GM18867 (cell line): ENCODE results near the gene SMYD3.
"Not testable (repeated sequence)": the region's sequence is repeated elsewhere in the genome, so short reads cannot be mapped to it uniquely, and the experiment has no call there.

Experiments
- ATAC-seq: cut with Tn5 transposase; IDR thresholded peaks from one replicate; pipeline ENCODE4 v1.9.1; 2021; ENCODE audit warnings: mild to moderate bottlenecking, moderate library complexity; ENCODE audit not compliant: unreplicated experiment

Gene SMYD3

DNA sequence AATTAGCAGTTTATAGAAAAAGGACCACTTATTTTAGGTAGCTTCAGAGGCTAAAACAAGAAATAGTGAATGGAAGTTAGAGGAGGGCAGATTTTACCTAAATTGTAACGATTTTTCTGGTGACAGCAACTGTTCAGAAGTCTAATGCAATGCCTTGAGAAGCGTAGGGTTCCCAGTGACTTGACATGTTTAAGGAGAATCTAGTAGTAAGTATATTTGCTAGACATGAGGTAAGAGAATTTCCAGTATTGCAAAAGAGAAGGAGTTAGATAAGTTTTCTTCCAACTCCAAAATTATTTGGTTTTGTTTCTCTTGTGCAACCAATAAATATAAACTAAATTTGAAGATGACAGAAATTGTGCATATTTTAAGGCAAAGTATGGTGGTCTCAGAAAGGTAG is 140.0 kb downstream of the SMYD3 start:
- no peak for ATAC-seq

DNA sequence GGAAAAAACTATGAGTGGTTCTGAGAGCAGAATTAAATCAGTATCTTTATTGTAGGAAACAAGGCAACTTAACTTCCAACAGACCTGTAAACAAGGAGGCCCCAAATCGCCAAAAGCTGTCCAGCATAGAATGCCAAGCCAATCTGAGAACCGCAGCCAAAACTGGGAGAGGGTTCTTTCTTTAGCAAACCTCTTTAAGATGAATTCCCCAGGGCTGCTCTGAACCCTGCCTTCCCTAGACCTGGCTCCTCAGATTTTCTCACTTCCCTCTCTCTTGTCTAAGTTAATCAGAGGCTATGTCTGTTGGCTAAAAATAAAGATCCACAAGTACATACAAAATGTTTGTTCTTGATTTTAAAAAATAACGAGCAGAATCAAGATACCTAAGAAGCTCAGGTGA is 141.4 kb downstream of the SMYD3 start:
- ATAC-seq = no peak

DNA sequence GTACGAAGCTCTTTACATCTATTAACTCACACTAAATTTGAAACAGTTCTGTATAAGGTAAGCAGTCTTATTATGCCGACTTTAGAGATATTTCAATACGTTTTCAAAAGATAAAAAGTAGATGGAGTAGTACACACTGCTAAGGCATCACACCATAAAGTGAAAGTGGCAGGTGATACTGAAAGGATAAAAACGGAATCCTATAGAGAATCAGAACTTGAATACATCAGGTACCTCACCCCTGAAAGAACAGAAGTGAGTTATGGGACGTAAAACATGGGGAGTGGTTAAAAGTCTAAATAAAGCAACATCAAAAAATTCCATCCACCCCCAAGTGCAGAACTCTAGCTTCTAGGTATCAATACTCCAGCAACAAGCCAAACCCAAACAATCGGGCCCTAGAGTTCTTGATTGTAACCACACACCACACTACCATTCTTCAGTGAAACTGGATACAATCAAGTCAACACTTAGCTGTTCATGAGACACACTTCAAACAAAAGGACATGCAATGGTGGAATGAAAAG is 142.6 kb downstream of the SMYD3 start:
- ATAC-seq = peak; percentile 65

DNA sequence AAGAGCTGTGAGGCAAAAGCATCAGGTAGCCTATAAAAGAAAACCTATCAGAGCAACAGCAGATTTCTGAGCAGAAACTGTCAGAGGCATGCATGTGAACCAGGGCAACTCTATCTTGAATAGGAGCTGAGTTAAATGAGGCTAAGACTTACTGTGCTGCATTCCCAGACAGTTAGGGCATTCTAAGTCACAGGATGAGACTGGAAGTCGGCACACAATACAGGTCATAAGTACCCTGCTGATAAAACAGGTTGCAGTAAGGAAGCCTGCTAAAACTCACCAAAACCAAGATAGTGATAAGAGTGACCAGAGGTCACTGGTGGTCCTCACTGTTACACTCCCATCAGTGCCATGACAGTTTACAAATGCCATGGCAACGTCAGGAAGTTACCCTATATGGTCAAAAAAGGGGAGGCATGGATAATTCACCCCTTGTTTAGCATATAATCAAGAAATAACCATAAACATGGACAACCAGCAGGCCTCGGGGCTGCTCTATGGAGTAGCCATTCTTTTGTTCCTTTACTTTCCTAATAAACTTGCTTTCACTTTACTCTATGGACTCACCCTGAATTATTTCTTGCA is 150.0 kb downstream of the SMYD3 start:
- ATAC-seq = not testable (repeated sequence)

DNA sequence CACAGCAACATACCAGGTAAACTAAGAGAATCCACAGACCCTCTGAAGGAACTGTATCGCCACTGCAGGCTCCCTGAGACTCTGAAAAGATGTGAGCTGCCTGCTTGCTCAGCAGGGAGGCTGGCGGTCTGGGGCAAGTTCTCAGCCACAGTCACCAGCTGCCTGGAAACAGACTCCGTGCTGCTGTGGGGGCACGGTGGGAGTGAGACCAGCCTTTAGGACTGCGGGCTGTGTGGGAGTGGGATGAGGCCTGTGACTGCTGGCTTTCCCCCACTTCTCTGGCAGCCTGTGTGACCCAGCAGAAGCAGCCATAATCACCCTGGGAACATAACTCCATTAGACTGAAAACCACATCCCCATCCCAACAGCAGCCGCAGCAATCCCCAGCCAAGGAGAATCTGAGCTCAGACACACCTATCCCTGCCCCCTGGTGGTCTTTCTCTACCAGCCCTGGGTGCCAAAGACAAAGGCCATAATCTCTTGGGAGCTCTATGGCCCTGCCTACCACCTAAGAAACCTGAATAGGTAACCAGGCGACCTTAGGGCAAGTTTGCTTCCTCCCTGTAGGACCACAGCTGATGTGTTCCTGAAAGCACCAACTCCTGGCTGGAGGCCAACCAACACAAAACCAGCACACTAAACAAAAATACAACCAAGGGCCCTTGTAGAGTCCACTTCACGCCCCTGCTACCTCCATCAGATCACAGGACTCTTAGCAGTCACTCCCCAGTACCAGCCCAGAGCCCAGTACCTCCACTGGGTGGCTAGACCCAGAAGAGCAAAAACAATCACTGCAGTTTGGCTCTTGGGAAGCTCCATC is 151.5 kb downstream of the SMYD3 start:
- ATAC-seq = no peak

DNA sequence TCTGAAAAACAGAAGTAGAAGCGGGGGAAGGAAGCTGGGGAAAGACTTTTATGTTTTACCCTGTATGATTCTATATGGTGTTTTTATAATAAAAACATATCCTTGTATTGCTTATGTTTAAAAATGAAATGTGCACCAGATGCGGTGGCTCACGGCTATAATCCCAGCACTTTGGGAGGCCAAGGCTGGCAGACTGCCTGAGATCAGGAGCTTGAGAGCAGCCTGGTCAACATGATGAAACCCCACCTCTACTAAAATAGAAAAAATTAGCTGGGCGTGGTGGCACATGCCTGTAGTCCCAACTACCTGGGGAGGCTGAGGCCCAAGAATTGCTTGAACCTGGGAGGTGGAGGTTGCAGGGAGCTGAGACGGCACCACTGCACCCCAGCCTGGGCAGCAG is 155.4 kb downstream of the SMYD3 start:
- ATAC-seq = no peak

DNA sequence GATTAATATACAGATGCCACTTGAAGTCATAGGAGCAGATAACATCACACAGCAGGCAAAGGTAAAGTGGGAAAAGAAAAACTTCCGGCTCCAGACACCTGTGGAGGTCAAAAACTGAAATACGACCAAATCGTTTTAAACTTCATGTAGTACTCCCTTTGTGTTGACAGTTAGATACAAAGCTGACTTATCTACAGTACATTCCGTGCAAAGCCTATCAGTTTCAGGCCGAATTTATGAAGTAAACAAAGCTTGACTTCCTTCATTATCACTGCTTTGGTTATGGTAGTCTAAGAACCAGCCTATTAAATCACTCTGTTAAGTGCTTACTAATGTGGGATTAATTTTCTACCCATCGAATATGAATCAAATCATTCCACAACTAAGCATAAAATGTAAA is 156.3 kb downstream of the SMYD3 start:
- no peak for ATAC-seq

DNA sequence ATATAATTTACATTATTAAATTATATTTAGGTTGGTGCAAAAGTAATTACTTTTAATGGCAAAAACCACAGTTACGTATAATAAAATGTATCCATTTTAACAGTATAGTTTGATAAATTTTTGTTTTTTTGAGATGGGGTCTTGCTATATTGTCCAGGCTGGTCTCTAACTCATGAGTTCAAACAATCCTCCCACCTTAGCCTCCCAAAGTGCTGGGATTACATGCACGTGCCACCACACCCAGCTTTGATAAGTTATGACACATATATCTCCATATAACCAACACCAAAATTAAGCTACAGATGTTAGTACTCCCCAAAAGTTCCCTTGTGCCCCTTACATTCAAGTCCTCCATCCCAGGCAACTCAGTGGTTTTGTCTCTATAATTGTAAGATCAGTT is 163.1 kb downstream of the SMYD3 start:
- no peak for ATAC-seq

DNA sequence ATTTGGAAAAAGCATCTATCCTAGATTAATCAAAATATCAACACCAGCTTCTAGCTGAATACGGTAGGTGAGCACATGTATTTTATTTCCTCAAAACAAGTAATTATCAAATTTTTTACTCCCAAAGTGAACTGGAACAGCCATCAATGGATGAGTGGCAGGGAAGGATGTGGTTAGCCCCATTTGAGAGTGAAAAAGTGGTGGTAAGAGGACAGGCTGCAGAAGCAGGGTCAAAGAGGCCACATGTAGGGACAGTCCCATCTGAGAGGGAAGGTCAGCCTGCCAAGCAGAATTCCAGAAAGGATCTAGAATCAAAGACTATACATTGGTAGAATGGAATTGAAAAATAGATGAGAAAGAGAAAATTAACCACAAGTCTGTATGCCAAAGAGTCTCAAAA is 163.8 kb downstream of the SMYD3 start:
- ATAC-seq = no peak

DNA sequence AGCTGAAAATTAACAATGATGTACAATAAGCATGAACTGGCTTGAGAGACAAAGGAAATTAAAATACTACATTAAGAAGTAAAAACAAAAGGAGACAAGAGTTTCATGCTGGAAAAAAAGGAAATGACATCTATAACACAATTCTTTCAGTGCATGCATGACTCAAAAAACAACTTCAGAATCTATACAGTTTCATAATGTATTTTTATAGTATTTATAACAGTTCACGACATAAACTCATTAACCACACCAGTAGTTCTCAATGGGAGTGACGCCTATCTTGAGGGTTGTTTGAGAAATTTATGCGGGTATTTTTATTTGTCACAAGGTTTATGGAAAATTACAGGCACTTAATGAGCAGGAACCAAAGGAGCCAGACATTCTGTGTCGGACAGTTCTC is 168.5 kb downstream of the SMYD3 start:
- no peak for ATAC-seq

DNA sequence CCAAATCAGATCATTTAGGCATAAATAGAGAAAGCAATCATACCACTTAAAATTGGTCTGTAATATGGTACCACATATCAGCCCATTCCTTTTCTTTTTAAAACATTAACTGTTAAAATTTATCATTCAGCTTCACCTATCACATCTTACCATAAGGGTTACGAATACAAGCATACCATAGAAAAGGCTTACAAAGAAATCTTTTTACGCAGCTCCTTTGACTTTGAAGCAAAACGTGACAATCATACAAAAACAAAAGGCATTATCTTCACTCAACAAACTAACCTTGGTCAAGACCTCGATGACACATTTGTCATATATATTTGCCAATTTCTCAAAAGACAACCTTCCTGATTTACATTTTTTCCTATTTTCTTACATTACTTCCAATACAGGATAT is 169.0 kb downstream of the SMYD3 start:
- no peak for ATAC-seq

DNA sequence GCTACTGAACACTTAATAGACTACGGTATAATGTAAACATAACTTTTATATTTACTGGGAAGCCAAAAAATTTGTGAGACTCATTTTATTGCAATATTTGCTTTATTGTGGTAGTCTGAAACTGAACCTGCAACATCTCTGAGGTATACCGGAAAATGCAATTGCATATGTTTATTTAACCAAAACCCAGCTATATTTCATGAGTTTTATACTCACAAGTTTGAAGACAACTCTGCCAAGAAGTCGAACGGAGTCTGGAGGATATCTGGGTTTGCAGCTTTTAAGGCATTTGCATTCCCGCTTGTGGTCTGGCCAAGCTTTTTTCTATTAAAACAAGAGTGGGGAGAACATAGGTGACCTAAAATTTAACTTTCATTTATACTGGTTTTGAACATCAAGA is 171.9 kb downstream of the SMYD3 start:
- ATAC-seq = no peak

DNA sequence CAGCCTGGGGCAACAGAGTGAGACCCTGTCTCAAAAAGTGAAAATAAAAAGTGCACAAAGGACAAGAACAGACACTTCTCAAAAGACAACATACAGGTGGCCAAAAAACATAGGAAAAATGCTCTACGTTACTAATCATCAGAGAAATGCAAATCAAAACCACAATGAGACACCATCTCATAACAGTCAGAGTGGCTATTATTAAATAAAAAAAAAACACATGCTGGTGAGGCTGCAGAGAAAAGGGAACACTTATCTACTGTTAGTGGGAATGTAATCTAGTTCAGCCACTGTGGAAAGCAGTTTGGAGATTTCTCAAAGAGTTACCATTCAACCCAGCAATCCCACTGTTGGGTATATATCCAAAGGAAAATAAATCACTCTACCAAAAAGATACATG is 173.2 kb downstream of the SMYD3 start:
- no peak for ATAC-seq

DNA sequence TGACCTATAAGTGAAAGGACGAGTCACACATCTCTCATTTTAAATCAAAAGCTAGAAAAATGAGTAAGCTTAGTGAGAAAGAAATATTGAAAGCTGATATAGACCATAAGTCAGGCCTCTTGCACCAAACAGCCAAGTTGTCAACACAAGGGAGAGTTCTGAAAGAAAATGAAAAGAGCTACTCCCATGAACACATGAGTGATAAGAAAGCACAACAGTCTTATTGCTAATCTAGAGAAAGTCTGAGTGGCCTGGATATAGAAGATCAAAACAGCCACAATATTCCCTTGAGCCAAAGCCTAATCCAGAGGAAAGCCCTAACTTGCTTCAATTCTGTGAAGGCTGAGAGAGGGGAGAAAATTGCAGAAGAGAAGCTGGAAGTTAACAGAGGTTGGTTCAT is 175.0 kb downstream of the SMYD3 start:
- ATAC-seq = no peak

DNA sequence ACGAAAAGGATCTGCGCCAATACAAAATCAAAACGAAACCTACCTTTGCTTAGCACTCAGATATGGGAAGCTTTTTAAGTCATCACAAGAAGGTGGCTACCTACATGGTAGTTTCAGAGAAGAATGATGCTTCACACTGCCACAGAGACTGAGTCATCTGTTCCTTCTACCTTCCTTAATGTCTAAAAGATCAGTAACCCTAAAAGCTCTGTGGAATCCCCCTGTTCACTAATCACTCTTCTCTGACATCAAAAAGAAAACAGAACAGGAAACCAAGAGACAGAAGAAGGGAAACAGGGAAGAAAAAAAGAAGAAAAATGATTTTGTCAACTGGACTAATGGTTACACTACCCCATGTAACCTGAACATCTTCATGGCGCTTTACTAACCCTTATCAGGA is 177.2 kb downstream of the SMYD3 start:
- peak; percentile 99 for ATAC-seq

DNA sequence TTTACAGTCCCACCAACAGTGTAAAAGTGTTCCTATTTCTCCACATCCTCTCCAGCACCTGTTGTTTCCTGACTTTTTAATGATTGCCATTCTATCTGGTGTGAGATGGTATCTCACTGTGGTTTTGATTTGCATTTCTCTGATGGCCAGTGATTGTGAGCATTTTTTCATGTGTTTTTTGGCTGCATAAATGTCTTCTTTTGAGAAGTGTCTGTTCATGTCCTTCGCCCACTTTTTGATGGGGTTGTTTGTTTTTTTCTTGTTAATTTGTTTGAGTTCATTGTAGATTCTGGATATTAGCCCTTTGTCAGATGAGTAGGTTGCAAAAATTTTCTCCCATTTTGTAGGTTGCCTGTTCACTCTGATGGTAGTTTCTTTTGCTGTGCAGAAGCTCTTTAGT is 177.8 kb downstream of the SMYD3 start:
- ATAC-seq = not testable (repeated sequence)

DNA sequence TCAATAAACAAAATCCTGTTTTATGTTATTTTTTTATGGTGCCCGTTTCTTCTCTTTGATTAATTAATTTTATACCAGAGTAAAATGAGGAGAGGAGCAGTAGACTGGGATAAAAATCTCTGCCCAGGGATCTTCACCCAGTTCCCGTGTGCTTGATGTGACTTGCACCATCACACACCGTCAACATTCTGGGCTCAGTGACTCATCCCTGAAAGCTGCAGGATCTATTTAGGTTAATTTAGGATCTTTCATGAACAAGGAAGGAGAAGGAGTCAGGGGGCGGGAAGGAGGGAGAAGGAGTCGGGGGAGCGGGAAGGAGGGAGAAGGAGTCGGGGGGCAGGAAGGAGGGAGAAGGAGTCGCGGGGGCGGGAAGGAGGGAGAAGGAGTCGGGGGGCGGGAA is 182.4 kb downstream of the SMYD3 start:
- ATAC-seq = no peak

DNA sequence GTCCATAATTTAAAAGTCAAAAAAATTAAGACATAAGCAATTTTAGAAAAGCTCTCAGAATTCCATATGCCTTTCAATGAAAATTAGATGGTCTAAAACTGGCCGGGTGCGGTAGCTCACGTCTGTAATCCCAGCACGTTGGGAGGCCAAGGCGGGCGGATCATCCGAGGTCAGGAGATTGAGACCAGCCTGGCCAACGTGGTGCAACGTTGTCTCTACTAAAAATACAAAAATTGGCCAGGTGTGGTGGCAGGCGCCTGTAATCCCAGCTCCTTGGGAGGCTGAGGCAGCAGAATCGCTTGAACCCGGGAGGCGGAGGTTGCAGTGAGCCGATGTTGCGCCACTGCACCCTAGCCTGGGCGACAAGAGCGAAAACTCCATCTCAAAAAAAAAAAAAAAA is 183.0 kb downstream of the SMYD3 start:
- ATAC-seq = not testable (repeated sequence)

DNA sequence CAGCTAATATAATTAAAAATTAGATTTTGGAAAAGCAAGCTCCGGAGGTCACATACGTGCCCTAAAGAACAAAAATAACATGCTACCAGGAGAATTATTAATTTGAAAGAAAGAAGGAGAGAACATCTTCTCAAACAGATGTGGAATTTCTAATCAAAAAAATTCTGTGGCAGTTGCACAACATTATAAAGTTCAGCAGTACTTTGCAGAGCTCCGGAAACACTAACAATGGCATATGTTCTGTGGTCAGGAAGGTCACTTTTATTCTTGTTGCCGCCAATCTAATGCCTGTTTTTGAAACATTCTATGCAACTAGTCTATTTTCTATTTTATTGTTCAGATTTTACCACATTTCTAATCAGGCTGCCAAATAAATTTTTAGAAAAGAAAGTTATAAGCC is 186.8 kb downstream of the SMYD3 start:
- no peak for ATAC-seq

DNA sequence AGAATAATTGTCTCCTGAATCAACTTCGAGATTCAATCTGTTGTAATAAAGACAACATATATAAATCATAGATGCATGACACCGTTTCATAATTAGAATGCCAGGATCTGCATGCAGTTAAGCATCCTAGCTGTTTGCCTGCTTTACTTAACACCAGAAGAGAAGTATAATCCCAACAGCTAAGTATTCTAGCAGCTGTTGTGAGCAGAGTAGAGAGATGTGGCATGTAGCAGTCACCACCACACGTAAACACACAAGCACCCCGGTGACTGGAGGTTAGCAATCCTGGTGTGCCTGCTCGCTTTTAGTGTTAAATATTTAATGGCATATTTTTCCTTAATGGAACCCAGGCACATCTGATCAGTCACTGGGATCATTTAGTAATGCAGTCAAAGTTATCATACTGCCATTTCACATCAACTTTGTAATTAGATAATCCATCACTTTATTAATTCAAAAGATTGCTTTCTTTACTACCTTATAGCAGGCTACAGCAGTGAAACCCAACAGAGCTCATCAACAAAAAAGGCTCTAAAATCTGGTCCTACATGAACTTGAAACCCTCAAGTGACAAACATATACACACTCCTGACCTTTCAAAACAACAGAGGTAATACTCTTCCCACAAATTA is 187.9 kb downstream of the SMYD3 start:
- ATAC-seq = no peak

DNA sequence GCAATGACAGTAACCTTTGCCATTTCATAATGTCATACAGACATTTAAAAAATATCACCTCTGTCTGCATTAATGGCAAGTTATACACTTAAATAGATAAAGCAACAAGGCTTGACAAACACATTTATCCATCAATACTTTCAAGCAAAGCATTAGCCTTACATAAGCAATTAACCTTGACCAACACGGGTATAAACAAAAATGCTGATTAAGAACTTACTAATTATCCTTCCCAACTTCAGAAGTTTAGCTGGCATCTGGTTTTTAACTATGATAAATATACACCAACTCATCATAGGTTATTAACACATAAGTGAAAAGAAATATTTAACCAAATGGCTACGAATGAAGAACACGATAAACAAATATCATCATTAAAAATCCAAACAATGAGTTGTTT is 188.5 kb downstream of the SMYD3 start:
- ATAC-seq = no peak

DNA sequence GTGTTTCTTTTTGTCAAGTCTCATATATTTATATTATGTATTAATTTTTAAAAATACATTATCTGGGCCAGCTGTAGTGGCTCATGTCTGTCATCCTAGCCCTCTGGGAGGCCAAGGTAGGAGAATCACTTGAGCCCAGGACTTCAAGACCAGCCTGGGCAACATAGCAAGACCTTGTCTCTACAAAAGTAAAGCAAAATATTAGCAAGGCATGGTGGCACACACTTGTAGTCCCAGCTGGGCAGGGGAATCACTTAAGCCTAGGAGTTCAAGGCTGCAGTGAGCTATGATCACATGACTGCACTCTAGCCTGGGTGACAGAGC is 189.1 kb downstream of the SMYD3 start:
- no peak for ATAC-seq
